HG02759 (cell line): ENCODE measurements around the gene BAG3.
"Not testable (repeated sequence)": the region's sequence is repeated elsewhere in the genome, so short reads cannot be mapped to it uniquely, and the experiment has no call there.

Experiments
- ATAC-seq: cut with Tn5 transposase; IDR thresholded peaks from one replicate; pipeline ENCODE4 v1.9.1; 2021; ENCODE audit warnings: mild to moderate bottlenecking, moderate library complexity; ENCODE audit not compliant: unreplicated experiment

BAG3 gene

GRCh38 chr10:119689016-119689580 is 37.9 kb downstream of the BAG3 start:
- no peak for ATAC-seq

DNA sequence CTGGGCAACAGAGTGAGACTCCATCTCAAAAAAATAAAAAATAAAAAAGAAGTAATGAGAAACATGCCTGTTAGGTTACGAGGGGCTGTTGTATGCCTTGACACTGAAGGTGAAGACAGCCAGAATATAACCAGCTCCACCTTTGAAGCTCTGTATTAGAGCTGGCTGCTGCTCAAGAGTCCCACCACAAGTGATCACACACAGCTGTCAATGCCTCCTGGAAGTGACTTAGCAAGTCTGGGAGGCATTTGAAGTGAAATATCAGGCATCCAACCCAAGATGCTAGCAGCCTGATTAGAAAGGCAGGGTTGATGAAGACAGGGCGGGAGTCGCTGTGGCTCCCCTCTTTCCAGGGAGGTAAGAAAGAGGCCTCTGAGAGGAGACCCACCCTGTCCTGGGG is 40.5 kb downstream of the BAG3 start:
- ATAC-seq = no peak

DNA sequence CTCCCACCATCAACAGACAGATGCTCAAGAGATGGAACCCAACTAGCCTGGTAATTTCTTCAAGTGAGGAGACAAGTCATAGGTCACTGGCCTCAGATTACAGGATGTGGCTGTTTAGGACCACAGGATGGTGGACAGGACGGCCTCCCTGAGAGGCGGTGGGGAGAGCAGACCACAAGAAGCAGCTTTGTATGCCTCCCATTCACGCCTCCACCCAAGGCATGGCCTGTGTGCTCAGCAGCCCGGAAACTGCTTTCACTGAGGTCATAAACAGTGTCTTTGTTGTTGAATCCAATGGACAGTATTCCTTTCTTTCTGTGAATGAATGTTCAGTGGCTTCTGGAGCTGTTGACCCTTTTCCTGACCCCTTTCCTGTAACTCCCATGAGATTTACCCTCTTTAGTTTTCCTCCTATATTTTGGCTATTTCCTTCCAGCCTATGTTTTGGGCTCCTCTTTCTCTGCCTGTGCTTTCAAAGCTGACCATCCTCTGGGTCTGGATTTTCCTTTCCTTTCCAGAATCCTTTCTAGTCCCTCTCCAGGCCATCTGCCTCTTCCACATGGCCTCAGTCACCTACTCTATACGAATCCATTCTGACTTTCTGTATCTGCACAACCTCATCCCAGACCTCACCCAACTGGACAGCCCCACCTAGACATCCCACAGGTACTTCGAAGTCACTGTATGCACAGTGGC is 42.2 kb downstream of the BAG3 start:
- ATAC-seq = no peak

DNA sequence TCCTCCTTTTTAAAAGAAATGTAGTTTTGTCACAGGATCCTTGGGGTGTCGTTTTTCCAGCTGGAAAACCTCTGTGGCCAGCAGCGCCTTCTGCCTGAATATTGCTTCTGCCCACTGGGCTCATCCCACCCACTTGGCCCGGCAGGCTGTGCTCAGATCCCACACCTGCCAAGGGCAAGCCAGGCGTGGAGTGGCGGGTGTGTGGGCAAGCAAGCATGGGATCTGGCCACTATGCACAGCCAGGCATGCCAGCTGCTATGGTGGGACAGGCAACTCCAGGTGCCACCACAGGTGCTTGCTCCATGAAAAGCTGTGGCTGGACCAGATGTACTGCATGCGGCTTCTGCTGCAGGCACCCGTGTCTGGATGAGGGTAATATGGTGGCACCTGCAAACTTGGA is 43.4 kb downstream of the BAG3 start:
- ATAC-seq = no peak

GRCh38 chr10:119700321-119700954 is 49.3 kb downstream of the BAG3 start:
- peak; percentile 44 for ATAC-seq

- no peak for ATAC-seq
Measured at GRCh38 chr10:119701861-119702260, 50.7 kb downstream of the BAG3 start.

DNA sequence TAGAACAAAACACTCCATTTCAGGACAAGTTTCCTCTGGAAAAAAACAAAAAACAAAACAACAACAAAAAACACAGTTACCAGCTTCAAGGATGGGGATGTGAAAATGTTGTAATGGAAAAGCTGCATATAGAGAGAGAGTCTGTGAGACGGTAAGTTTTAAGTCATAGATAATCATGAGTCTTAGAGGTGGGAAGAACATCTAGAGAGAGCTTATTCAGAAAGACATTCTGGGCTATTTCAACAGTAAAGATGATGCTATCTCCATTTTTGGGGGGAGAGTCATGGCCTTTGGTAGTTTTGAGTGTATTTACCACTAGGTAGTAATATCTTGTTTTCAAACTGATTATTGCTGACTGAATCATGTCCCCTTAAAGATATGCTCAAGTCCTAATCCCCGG is 51.4 kb downstream of the BAG3 start:
- ATAC-seq = no peak

- ATAC-seq = no peak
Measured at GRCh38 chr10:119703903-119704508, 52.8 kb downstream of the BAG3 start.

DNA sequence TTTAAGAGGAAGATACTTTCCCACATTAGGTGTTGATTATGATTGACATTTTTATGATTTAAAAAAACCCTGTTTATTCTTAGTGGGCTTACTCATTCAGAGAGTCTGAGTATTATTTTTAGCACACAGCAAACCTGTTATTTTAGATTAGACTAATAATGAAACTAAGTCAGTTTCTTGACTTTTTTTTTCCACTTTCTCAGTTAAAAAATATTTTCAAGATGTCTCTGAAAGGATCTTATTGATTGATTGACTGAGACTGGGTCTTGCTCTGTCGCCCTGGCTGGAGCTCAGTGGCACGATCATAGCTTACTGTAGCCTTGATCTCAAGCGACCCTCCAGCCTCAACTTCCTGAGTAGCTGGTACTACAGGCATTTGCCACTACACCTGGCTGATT is 54.3 kb downstream of the BAG3 start:
- peak; percentile 51 for ATAC-seq

DNA sequence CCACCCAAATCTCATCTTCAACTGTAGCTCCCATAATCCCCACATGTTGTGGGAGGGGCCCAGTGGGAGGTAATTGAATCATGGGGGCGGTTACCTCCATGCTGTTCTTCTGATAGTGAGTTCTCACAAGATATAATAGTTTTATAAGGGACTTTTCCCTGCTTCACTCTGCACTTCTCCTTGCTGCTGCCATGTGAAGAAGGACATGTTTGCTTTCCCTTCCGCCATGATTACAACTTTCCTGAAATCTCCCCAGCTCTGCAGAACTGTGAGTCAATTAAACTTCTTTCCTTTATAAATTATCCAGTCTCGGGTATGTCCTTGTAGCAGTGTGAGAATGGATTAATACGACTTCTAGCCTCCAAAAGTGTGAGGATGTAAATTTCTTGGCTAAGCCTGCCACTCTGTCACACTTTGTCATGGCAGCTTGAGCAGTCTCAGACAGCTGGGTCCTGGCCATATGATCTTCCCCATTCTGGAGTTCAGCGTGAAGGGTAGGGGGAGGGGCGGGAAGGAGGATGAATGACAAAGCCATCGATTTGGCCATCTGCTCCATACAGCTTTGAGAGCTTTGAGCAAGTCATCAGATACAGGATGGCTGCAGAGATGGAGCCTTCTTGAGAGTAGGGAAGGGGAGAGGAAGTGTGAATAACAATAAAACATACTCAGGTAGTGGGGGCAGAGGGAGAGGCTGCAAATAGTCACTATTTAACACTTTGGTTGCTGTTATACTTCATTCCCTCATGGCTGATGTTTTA is 55.5 kb downstream of the BAG3 start:
- ATAC-seq = no peak

DNA sequence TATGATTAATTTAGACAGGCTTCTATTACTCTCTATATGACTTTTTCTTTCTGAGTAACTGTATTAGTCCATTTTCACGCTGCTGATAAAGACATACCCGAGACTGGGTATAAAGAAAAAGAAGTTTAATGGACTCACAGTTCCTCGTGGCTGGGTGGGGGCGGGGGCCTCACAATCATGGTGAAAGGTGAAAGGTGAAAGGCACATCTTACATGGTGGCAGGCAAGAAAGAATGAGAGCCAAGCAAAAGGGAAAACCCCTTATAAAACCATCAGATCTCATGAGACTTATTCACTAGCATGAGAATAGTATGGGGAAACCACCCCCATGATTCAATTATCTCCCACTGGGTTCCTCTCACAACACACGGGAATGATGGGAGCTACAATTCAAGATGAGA is 56.2 kb downstream of the BAG3 start:
- not testable (repeated sequence) for ATAC-seq

DNA sequence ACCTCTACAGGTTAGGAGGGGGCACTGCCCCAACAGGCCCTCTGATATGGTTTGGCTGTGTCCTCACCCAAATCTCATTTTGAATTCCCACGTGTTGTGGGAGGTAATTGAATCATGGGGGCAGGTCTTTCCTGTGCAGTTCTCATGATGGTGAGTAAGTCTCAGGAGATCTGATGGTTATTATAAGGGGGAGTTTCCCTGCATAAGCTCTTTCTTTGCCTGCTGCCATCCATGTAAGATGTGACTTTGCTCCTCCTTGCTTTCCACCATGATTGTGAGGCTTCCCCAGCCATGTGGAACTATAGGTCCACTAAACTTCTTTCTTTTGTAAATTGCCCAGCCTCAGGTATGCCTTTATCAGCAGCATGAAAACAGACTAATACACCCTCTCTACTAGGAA is 59.8 kb downstream of the BAG3 start:
- ATAC-seq = not testable (repeated sequence)

GRCh38 chr10:119713744-119714483 is 62.7 kb downstream of the BAG3 start:
- no peak for ATAC-seq

DNA sequence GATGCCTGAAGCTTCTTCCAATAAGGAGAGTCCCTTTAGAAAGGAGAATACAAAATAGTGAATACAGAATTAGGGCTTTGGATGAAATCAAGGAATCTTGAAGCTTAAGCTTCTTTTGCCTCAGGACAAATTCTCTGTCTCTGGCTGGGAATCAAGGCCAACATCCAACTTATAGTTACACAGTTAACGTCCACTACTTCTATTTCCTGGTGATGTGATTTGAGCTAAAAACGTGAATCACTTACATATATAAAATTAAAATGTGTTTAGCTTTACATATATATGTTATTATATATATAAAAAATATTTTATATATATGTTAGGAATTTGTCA is 63.3 kb downstream of the BAG3 start:
- no peak for ATAC-seq

DNA sequence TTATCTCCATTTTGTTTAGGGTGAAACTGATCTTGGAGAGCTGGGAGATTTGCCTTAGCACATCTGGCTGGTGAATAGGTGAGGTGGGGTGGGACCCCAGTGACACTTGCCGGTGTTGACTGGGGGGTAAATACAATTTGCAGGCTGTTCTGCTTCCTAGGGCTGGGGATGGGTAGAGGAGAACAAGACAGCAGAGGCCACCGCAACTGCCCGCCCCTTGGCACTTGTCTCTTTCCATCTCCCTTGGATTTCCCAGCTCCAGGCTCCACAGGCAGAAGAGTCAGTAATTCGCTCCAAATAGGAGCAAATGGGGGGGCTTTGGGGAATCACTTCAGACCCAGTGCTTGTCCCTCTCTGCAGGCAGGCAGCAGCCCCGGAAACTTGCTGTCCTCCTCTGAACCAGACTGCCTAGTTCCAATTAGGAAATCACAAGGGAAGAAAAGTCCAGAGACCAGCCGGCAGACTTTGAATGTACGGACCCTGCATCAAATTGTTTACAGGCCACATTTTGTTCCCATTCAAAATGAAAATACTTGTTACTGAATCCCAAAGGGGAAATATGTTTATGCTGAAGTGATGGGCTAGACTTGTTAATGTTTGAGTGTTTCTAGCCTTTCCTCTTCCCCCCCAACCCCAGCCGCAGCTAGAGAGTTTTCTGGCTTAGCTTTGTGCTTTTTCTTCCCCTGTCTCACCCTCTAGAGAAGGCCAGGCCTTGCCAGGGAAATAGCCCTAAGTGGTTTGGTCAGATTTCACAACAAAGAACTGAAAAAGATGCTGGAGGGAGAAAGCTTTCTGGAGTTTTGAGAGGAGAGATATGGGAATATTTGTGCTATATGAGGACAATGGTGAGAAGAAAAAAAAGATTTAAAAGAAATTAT is 64.7 kb downstream of the BAG3 start:
- no peak for ATAC-seq

- ATAC-seq = no peak
Measured at GRCh38 chr10:119723161-119723560, 72.0 kb downstream of the BAG3 start.

- no peak for ATAC-seq
Measured at GRCh38 chr10:119723624-119724023, 72.4 kb downstream of the BAG3 start.

- peak; percentile 1 for ATAC-seq
Measured at GRCh38 chr10:119724593-119725516, 73.7 kb downstream of the BAG3 start.

GRCh38 chr10:119725517-119725827 is 74.3 kb downstream of the BAG3 start:
- no peak for ATAC-seq
